CD14-positive monocyte (primary cell): ENCODE measurements around the gene KIF1B. TPM values are rescaled to one million over a fixed set of nuclear protein-coding genes. Genes with fewer than 3 reads are reported as not detected.
A peak's percentile ranks its signal among the peaks of the same experiment; 100 is the strongest.

Source experiments
- DNase-seq, 3 donors: peaks; one replicate each; pipeline ENCODE4 v3.0.0-alpha.2; 2011 to 2022
- H2AFZ ChIP-seq: 2 replicates; pipeline ENCODE4 v1.6.0; 2012; ENCODE audit warnings: mild to moderate bottlenecking, low read depth, low read length, inconsistent platforms; ENCODE audit not compliant: insufficient read depth, poor library complexity, severe bottlenecking
- H3K27ac ChIP-seq, 2 donors: 1 replicate in 1 of 2; 2 replicates in 1 of 2; pipeline ENCODE4 v1.5.1; 2012 to 2013; ENCODE audit warnings: low read length in 2 of 2, control low read depth in 1 of 2, inconsistent platforms in 1 of 2, low read depth in 1 of 2, mild to moderate bottlenecking in 1 of 2
- H3K27me3 ChIP-seq, 2 donors: one replicate each; pipeline versions ENCODE4 v1.6.0 to v1.6.1; 2011 to 2013; ENCODE audit warnings: low read length in 2 of 2; ENCODE audit not compliant: control insufficient read depth in 2 of 2, insufficient read depth in 2 of 2
- H3K36me3 ChIP-seq, 2 donors: replicated peaks in 1 of 2; 1 replicate in 1 of 2; 2 replicates in 1 of 2; pipeline versions ENCODE4 v1.5.1 to v1.6.1; 2012 to 2013; ENCODE audit warnings: low read length in 2 of 2, control low read depth in 1 of 2, inconsistent platforms in 1 of 2, mild to moderate bottlenecking in 1 of 2; ENCODE audit not compliant: insufficient read depth in 2 of 2, control insufficient read depth in 1 of 2
- H3K4me1 ChIP-seq, 2 donors: 1 replicate in 1 of 2; 2 replicates in 1 of 2; pipeline versions ENCODE4 v1.5.1 to v1.6.1; 2012 to 2013; ENCODE audit warnings: low read length in 2 of 2, control low read depth in 1 of 2, inconsistent platforms in 1 of 2, mild to moderate bottlenecking in 1 of 2, moderate library complexity in 1 of 2; ENCODE audit not compliant: insufficient read depth in 2 of 2, control insufficient read depth in 1 of 2
- H3K4me2 ChIP-seq: replicated peaks from 2 replicates; pipeline ENCODE3; 2012; ENCODE audit warnings: low read length, moderate library complexity, mild to moderate bottlenecking; ENCODE audit not compliant: poor library complexity, severe bottlenecking; ENCODE audit errors: extremely low read depth
- H3K4me3 ChIP-seq, 3 experiments: fragments of 200-600 bp in 1 of 3; sonication (generic) in 1 of 3; replicated peaks in 1 of 3; 1 replicate in 2 of 3; 2 replicates in 1 of 3; pipeline ENCODE4 v1.5.1; 2011 to 2013; ENCODE audit warnings: low read length in 3 of 3, mild to moderate bottlenecking in 3 of 3, control low read depth in 2 of 3, low read depth in 2 of 3, inconsistent platforms in 1 of 3, moderate library complexity in 1 of 3
- H3K79me2 ChIP-seq: 2 replicates; pipeline ENCODE4 v1.6.0; 2012; ENCODE audit warnings: mild to moderate bottlenecking, control low read depth, inconsistent platforms, low read length, moderate library complexity; ENCODE audit not compliant: insufficient read depth
- H3K9ac ChIP-seq: 2 replicates; pipeline ENCODE4 v1.6.0; 2017; ENCODE audit warnings: low read length, mild to moderate bottlenecking; ENCODE audit not compliant: insufficient read depth, poor library complexity, severe bottlenecking
- H3K9me3 ChIP-seq, 2 donors: replicated peaks in 1 of 2; 1 replicate in 1 of 2; 2 replicates in 1 of 2; pipeline versions ENCODE4 v1.5.1 to v1.6.1; 2012 to 2013; ENCODE audit warnings: low read length in 2 of 2, control low read depth in 1 of 2; ENCODE audit not compliant: control insufficient read depth in 1 of 2, insufficient read depth in 1 of 2
- H4K20me1 ChIP-seq: 2 replicates; pipeline ENCODE4 v1.6.0; 2012; ENCODE audit warnings: mild to moderate bottlenecking, low read length, control low read depth, moderate library complexity; ENCODE audit not compliant: insufficient read depth
- H3K27ac Mint-ChIP-seq, 7 donors: one replicate each; pipeline ENCODE4 v1.8.0; 2020; ENCODE audit warnings: mild to moderate bottlenecking in 7 of 7, mixed read lengths in 7 of 7, moderate library complexity in 6 of 7, inconsistent platforms in 2 of 7
- H3K27me3 Mint-ChIP-seq, 3 donors: one replicate each; pipeline ENCODE4 v1.8.0; 2021 to 2022; ENCODE audit warnings: low read depth in 3 of 3, mild to moderate bottlenecking in 3 of 3, mixed read lengths in 3 of 3, moderate library complexity in 3 of 3, inconsistent platforms in 1 of 3
- H3K36me3 Mint-ChIP-seq, 2 donors: one replicate each; pipeline ENCODE4 v1.8.0; 2020; ENCODE audit warnings: mixed read lengths in 2 of 2, inconsistent platforms in 1 of 2, mild to moderate bottlenecking in 1 of 2
- H3K4me1 Mint-ChIP-seq: one replicate; pipeline ENCODE4 v1.8.0; 2020; ENCODE audit warnings: mild to moderate bottlenecking, mixed read lengths
- H3K4me3 Mint-ChIP-seq, 2 donors: one replicate each; pipeline ENCODE4 v1.8.0; 2020; ENCODE audit warnings: mild to moderate bottlenecking in 2 of 2, mixed read lengths in 2 of 2, moderate library complexity in 1 of 2
- H3K9me3 Mint-ChIP-seq, 7 donors: one replicate each; pipeline ENCODE4 v1.8.0; 2020 to 2022; ENCODE audit warnings: mixed read lengths in 7 of 7, mild to moderate bottlenecking in 6 of 7, moderate library complexity in 6 of 7, inconsistent platforms in 2 of 7
- CTCF ChIP-seq: fragments of 200-600 bp; IDR thresholded peaks from one replicate; pipeline ENCODE4 v1.8.0; 2022; ENCODE audit warnings: antibody characterized with exemption, mild to moderate bottlenecking
- WGBS: methylation state at CpG from one replicate; pipeline ENCODE4 v1.1.5; 2013; ENCODE audit warnings: missing lambda C conversion rate; ENCODE audit not compliant: insufficient coverage; 5-methylcytosine and 5-hydroxymethylcytosine counted together
- intact Hi-C, 2 donors: fragments of 100-400 bp; cut with micrococcal nuclease; formaldehyde crosslinking; loops; one replicate each; pipeline versions ENCODE4 v1.15.0 to v1.15.1; 2023
- polyA plus RNA-seq, 3 donors: library from polyadenylated mRNA; depleted of rRNA in 1 of 3; unstranded in 2 of 3; stranded (reverse) in 1 of 3; fragments of 300-500 nt in 2 of 3; fragments of >200 nt in 1 of 3; fragmentation: Illumina TruSeq in 2 of 3; gene quantifications; 1 replicate in 2 of 3; 2 replicates in 1 of 3; pipeline ENCODE4 v1.2.3, GENCODE V29; 2012 to 2021

Gene KIF1B
- polyA plus RNA-seq, 3 donors = 3.0 to 7.0 (median 3.3) TPM

GRCh38 chr1:10379101-10379620, 168.8 kb downstream of the KIF1B start:
- Mint-ChIP-seq H3K4me1 (peaks cover 36% of the 10 kb centered on the region), H3K4me3 (no peak overlapping the region), H3K9me3 (no peaks in the 10 kb centered on the region), H3K27ac (peak overlapping the region; percentile 84 to 95 (median 93)), H3K36me3 (peaks cover 44 to 63% of the 10 kb centered on the region in 2 donors), H3K27me3 (peaks cover 0 to 2% (median 2%) of the 10 kb centered on the region in 3 donors)
- no peak for DNase-seq
- WGBS = 100% methylated on average over 7 of the region's 10 CpGs
- no peaks in the 10 kb centered on the region for H3K79me2 ChIP-seq
- TF ChIP-seq CTCF = no peak
- peaks cover 22 to 32% of the 10 kb centered on the region in 2 donors for H3K4me1 ChIP-seq
- peaks cover 23 to 55% of the 10 kb centered on the region in 2 donors for H3K36me3 ChIP-seq
- H2AFZ ChIP-seq = peak overlapping the region; percentile 19
- no peaks in the 10 kb centered on the region for H3K27me3 ChIP-seq
- no peak overlapping the region for H3K4me3 ChIP-seq
- H3K4me2 ChIP-seq = no peak overlapping the region
- H3K9ac ChIP-seq = no peak overlapping the region
- H3K9me3 ChIP-seq = no peaks in the 10 kb centered on the region
- intact Hi-C loops = loop anchor here (5.0 kb wide), 2 partner anchors 113 to 118 kb away; no protein-coding TSS in a partner anchor
- peak overlapping the region in 1 of 2 donors; percentile 78 for H3K27ac ChIP-seq
- H4K20me1 ChIP-seq = no peaks in the 10 kb centered on the region

GRCh38 chr1:10379676-10380075, 169.3 kb downstream of the KIF1B start:
- no peak overlapping the region for H3K9ac ChIP-seq
- H3K4me2 ChIP-seq = peak overlapping the region; percentile 1
- no peaks in the 10 kb centered on the region for H3K9me3 ChIP-seq
- Mint-ChIP-seq H3K36me3 (peaks cover 43 to 62% of the 10 kb centered on the region in 2 donors), H3K27me3 (peaks cover 0 to 3% (median 2%) of the 10 kb centered on the region in 3 donors), H3K4me1 (peaks cover 34% of the 10 kb centered on the region), H3K9me3 (no peaks in the 10 kb centered on the region), H3K27ac (peak overlapping the region in 5 of 7 donors; percentile 31 to 94 (median 63)), H3K4me3 (no peak overlapping the region)
- H3K27ac ChIP-seq = peak overlapping the region in 1 of 2 donors; percentile 78
- peaks cover 22 to 32% of the 10 kb centered on the region in 2 donors for H3K4me1 ChIP-seq
- no peak for TF ChIP-seq CTCF
- no peaks in the 10 kb centered on the region for H4K20me1 ChIP-seq
- peaks cover 18 to 50% of the 10 kb centered on the region in 2 donors for H3K36me3 ChIP-seq
- H3K27me3 ChIP-seq = no peaks in the 10 kb centered on the region
- H3K79me2 ChIP-seq = no peaks in the 10 kb centered on the region
- DNase-seq = no peak
- 100% methylated on average over 2 of the region's 6 CpGs for WGBS
- intact Hi-C loops = loop anchor here (5.0 to 10.0 kb wide), 3 partner anchors 95 to 118 kb away; partner anchors contain the start of genes DFFA (in 1 of the 2) and PEX14 (in 1 of the 2)
- H3K4me3 ChIP-seq = no peak overlapping the region
- no peak overlapping the region for H2AFZ ChIP-seq
